ENCODE data around the gene USP10.

USP10 gene, protein sequence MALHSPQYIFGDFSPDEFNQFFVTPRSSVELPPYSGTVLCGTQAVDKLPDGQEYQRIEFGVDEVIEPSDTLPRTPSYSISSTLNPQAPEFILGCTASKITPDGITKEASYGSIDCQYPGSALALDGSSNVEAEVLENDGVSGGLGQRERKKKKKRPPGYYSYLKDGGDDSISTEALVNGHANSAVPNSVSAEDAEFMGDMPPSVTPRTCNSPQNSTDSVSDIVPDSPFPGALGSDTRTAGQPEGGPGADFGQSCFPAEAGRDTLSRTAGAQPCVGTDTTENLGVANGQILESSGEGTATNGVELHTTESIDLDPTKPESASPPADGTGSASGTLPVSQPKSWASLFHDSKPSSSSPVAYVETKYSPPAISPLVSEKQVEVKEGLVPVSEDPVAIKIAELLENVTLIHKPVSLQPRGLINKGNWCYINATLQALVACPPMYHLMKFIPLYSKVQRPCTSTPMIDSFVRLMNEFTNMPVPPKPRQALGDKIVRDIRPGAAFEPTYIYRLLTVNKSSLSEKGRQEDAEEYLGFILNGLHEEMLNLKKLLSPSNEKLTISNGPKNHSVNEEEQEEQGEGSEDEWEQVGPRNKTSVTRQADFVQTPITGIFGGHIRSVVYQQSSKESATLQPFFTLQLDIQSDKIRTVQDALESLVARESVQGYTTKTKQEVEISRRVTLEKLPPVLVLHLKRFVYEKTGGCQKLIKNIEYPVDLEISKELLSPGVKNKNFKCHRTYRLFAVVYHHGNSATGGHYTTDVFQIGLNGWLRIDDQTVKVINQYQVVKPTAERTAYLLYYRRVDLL

DNA sequence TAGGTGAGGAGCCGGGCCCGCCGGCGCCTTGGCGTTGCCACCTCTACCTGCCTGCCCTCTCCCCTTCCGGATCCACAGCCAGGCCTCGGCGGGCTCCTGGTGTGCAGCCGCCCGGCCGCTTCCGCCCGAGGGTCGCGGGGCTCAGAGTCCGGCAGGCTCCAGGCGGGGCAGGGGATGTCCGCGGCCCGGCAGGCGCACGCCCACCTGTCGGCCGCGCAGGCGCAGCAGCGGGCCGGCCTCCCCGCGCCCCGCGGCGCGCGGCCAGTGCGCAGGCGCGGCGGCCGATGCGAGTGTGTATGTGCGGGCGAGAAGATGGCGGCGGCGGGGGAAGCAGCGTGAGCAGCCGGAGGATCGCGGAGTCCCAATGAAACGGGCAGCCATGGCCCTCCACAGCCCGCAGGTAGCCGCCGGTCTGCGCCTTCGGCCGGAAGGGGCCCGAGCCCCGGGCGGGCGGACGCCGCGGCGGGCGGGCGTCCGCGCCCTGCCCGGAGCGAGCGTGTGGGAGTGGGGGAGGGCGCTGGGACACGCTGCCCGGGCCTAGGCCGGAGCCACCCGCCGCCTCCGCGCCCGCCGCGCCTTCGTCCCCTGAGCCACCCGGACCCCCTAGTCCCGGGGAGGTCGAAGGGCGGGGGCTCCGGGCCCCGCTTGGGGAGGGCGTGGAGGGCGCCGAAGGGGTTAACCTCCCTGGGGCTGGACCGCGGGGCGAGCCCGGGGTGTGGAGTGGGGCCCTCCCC, at the start of gene USP10:
Gene USP10 (plus strand): TSS at position 289 of the 734 bp plus-strand sequence. CDS start 91 bp downstream, at position 380.
- DNase-seq (ENCODE audit: low spot score): peak; percentile 100

- peak; percentile 69 for DNase-seq (ENCODE audit: low spot score)
Observed at GRCh38 chr16:84650062-84650991, 49.5 kb upstream of the USP10 start.

DNA sequence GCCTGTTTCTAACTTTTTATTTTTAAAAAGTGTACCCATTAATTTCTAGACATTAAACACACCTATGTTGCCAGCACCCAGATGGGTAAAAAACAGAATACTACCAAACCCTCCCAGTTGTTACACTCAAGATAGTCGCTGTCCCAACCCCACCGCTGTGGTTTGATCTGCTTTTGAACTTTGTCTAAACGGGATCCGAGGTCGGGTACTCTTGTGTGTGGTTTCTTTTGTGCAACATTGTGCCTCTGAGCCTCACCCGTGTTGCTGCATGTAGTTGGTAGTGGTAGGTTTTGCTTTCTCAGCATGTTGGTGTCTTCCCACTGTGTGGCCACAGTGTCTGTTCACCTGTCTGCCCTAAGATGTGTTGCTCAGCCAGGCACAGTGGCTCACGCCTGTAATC, 47.2 kb upstream of the USP10 start:
- DNase-seq (ENCODE audit: low spot score): no peak

- no peak for DNase-seq (ENCODE audit: low spot score)
Observed at GRCh38 chr16:84654238-84654637, 45.6 kb upstream of the USP10 start.

DNA sequence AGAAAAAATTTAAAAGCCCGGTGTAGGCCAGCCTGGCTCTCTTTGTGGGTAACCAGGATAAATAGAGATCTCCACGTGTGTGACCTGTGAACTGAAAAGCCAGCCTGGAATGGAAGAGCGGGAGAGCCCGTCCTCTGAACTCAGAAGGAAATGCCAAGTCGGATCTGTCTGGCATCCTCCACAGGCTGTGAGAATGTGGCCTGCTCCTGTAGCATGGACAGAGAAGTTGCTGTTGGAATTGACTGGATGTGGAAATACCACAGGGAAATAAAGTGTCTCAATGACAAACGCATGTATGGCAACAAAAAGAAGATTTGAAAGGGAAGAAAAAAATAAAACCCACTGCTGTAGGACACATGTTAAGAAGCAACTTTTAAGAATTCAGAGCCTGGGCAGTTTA, 44.8 kb upstream of the USP10 start:
- no peak for DNase-seq (ENCODE audit: low spot score)

DNA sequence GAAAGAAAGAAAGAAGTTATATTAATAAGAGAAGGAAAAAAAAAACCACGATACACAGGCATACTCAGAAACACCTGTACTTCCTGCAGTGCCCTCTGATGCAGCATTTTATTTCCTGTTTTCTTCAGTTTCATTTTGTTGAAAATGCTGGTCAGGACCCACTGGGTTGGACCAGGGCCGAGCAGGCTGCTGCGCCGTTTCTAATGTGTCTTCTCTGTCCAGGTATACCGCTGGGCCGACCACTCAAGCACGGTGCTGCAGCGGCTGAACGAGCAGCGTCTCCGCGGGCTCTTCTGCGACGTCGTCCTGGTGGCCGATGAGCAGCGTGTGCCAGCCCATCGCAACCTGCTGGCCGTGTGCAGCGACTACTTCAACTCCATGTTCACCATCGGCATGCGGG, 43.2 kb upstream of the USP10 start:
- DNase-seq (ENCODE audit: low spot score): no peak

GRCh38 chr16:84657229-84657837, 42.5 kb upstream of the USP10 start:
- DNase-seq (ENCODE audit: low spot score): no peak

- no peak for DNase-seq (ENCODE audit: low spot score)
Observed at GRCh38 chr16:84658690-84659089, 41.1 kb upstream of the USP10 start.

DNA sequence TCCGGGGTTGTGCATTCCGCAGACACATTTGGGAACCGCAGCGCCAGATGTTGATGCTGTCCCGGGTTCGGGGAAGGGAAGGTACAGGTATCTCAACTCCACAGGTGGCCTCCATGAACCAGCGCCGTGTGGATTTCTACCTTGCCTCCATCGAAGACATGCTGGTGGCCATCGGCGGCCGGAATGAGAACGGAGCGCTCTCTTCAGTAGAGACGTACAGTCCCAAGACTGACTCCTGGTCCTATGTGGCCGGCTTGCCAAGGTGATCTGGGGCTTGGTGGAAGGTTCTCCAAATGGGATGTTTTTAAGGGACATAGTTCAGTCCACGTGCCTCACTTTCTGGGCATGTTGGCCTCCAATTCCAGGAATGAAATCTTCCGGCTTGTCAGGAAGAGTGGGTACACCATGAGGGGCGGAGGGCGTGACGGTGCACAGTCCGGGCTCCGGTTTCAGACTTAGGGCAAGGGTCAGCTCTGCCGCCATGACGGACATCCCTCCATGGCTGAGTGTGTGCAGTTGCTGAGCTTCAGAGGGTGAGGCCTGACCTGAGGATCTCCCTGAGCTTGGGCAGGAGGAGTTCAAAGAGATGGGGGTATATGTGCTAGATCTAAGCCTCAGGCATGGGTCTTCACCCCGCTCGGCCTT, 40.0 kb upstream of the USP10 start:
- no peak for DNase-seq (ENCODE audit: low spot score)

GRCh38 chr16:84660973-84661372, 38.8 kb upstream of the USP10 start:
- DNase-seq (ENCODE audit: low spot score): no peak

- DNase-seq (ENCODE audit: low spot score): no peak
Observed at GRCh38 chr16:84661418-84662060, 38.3 kb upstream of the USP10 start.

GRCh38 chr16:84662471-84662870, 37.3 kb upstream of the USP10 start:
- DNase-seq (ENCODE audit: low spot score): no peak

DNA sequence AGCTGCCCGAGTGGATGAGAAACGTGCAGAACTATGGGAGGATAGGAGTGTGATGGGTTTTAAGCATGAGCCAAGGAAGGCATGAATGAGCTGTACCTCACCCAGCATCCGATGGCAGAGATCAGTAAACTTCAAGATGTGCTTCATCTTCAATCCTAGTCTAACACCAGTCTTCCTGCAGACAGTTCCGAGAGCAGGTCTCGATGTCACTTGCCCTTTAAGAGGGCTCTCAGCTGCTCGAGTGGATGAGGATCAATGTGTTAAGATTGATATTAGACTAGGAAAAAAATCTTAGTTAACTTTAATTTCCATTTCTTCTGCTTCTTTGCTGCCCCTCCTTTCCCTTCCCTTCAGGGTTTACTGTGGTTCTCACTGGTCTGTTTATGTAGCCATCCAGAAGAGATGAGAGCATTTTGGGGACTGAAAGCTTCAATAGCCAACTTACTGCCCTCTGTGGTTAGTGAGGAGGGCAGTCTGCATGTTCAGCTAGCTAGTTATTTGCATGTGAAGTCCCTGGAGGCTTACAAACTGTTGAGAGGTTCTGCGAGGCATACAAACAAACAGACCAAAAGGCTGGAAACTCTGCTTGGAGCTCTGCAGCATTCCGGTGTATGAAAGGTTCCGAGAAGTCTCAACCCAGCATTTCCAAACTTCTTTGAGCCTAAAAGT, 36.2 kb upstream of the USP10 start:
- DNase-seq (ENCODE audit: low spot score): no peak

DNA sequence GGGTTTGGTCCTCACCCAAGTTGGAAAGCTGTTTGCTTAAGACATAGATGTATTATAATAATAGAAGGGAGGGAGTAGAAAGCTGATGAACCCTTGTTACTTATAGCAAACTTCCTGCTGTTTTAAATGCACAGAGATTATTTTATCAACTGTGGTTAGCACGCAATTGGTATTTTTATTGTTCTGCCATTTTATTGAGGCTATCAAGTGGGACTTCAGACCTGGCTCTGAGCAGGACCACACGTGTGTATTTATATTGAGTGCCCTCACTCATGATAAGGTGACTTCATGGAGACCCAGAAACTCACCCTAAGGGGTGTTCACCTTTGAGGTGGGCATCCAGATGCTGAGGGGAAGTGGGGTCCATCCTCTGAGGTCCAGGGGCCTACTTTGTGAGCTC, 34.4 kb upstream of the USP10 start:
- no peak for DNase-seq (ENCODE audit: low spot score)

DNA sequence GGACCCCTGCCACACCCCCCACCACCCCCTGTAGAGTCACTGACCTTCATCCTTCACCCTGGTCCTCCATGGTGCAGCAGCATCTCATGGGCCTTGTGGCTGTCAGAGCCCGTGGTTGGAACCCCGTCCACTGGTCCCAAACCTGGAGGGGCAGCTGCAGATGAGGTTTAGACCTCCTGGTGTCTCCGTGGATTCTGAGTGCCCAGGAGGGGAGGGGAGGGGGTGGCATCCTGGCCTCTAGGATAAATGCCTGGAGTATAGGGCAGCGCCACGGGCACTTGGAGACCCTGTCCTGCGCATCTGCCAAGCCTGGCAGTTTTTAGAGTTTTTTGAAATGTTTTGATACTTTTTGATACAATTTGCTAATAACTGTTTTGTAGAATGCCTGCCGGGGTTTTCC, 34.0 kb upstream of the USP10 start:
- no peak for DNase-seq (ENCODE audit: low spot score)

GRCh38 chr16:84667600-84668309, 32.0 kb upstream of the USP10 start:
- DNase-seq (ENCODE audit: low spot score): no peak

DNA sequence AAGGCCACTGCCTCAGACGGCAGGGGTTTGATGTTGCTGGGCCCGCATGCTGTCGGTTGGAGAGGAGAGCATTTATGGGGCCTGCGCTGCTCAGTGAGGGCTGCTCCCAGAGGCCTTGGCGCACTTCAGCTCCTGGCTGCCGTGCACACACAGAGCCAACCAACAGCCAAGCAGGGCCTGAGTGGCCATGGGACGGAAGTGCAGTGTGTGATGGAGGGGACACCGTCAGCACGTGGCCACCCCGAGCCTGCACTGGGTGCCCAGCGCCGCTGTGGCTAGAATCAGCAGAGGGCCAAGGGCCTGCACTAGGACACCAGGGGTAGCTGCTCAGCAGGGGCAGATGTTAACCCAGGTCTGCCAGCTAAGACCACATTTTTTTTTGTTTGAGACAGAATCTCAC, 29.7 kb upstream of the USP10 start:
- DNase-seq (ENCODE audit: low spot score): no peak

GRCh38 chr16:84672276-84673202, 27.3 kb upstream of the USP10 start:
- DNase-seq (ENCODE audit: low spot score): peak; percentile 90

All from GM03348 (cell line).